Stimulated activated CD4-positive, alpha-beta T cell treated with anti-CD3 and anti-CD28 coated beads, Interleukin-15, amount 100 ng/mL, for 48 hours (primary cell): Measurements from ENCODE around the gene BAD.
"Not testable (repeated sequence)": the region's sequence is repeated elsewhere in the genome, so short reads cannot be mapped to it uniquely, and the experiment has no call there.

Experiments used
- DNase-seq, 2 donors: peaks; one replicate each; pipeline ENCODE4 v3.0.0-alpha.2; 2020; ENCODE audit warnings: low read depth in 2 of 2

The BAD gene

GRCh38 chr11:64256300-64256699 lies 28.2 kb downstream of the BAD start:
- no peak for DNase-seq

GRCh38 chr11:64255135-64256128 lies 29.0 kb downstream of the BAD start:
- no peak for DNase-seq

- DNase-seq = no peak
These were observed 30.1 kb downstream of the BAD start for GRCh38 chr11:64254326-64254725.

GRCh38 chr11:64253481-64253880 lies 31.0 kb downstream of the BAD start:
- no peak for DNase-seq

GRCh38 chr11:64253043-64253442 lies 31.4 kb downstream of the BAD start:
- no peak for DNase-seq

- DNase-seq = no peak
These were observed 32.2 kb downstream of the BAD start for GRCh38 chr11:64252003-64252872.

GRCh38 chr11:64251753-64252002 lies 32.8 kb downstream of the BAD start:
- DNase-seq = no peak

- no peak for DNase-seq
These were observed 33.3 kb downstream of the BAD start, which contains the start of gene PLCB3 for GRCh38 chr11:64251016-64251752. PLCB3 (plus strand) TSS chr11:64251530; CDS start chr11:64251650, 120 bp downstream.

GRCh38 chr11:64250415-64251015 lies 34.0 kb downstream of the BAD start:
- no peak for DNase-seq

GRCh38 chr11:64249563-64250414 lies 34.7 kb downstream of the BAD start:
- DNase-seq = no peak

- DNase-seq = no peak
These were observed 35.4 kb downstream of the BAD start for GRCh38 chr11:64249038-64249437.

- no peak for DNase-seq
These were observed 35.9 kb downstream of the BAD start for GRCh38 chr11:64248578-64248977.

GRCh38 chr11:64247729-64248531 lies 36.5 kb downstream of the BAD start:
- no peak for DNase-seq

GRCh38 chr11:64246871-64247728 lies 37.4 kb downstream of the BAD start, which contains the start of gene PPP1R14B:
PPP1R14B (minus strand) TSS chr11:64246943; CDS start chr11:64246673, 270 bp downstream.
- peak; percentile 59 to 78 for DNase-seq

- not testable (repeated sequence) for DNase-seq
These were observed 37.9 kb downstream of the BAD start for GRCh38 chr11:64246621-64246870.

- DNase-seq = peak; percentile 67 to 80
These were observed 38.5 kb downstream of the BAD start for GRCh38 chr11:64245797-64246620.

GRCh38 chr11:64245401-64245796 lies 39.1 kb downstream of the BAD start:
- DNase-seq = no peak

- DNase-seq = no peak
These were observed 39.5 kb downstream of the BAD start for GRCh38 chr11:64244966-64245365.
